ENCODE measurements around the gene WWOX.

- no peak for TF ChIP-seq SRF (IDR thresholded peaks at IDR 0.05; ENCODE audit: low read depth, low read length)
- no peak for TF ChIP-seq ZNF12 (CRISPR knock-in tag; IDR thresholded peaks at IDR 0.05)
- no peak for TF ChIP-seq CTCF (CRISPR knock-in tag; IDR thresholded peaks at IDR 0.05)
- TF ChIP-seq JUNB (CRISPR knock-in tag; IDR thresholded peaks at IDR 0.05; ENCODE audit: borderline replicate concordance), result no peak
- no peak for TF ChIP-seq TEAD3 (CRISPR knock-in tag; optimal IDR thresholded peaks at IDR 0.05; ENCODE audit: borderline replicate concordance)
- no peak for TF ChIP-seq NONO (IDR thresholded peaks at IDR 0.05)
- no peak for TF ChIP-seq NONO (CRISPR knock-in tag; conservative IDR thresholded peaks at IDR 0.05)
- TF ChIP-seq CBFB (CRISPR knock-in tag; IDR thresholded peaks at IDR 0.05), result no peak
- no peak for TF ChIP-seq KAT2B (IDR thresholded peaks at IDR 0.05; ENCODE audit: borderline replicate concordance, low read depth, low read length)
- no peak for TF ChIP-seq ELF1 (CRISPR knock-in tag; IDR thresholded peaks at IDR 0.05)
- TF ChIP-seq NFYC (CRISPR knock-in tag; IDR thresholded peaks at IDR 0.05), result no peak
- TF ChIP-seq NFRKB (IDR thresholded peaks at IDR 0.05), result no peak
- no peak for TF ChIP-seq DNMT1 (CRISPR knock-in tag; IDR thresholded peaks at IDR 0.05)
Observed at GRCh38 chr16:79113826-79114225, 1014.4 kb downstream of the WWOX start.
